Gastroesophageal sphincter (tissue), 4 donors: Measurements from ENCODE around the gene RPL10A. TPM values are rescaled to one million over a fixed set of nuclear protein-coding genes. Genes with fewer than 3 reads are reported as not detected.

Experiments
- ATAC-seq: fragments of 150-250 bp; one replicate; pipeline ENCODE4 v1.9.1; 2016; ENCODE audit warnings: mild to moderate bottlenecking, moderate library complexity
- H3K27ac ChIP-seq, 4 donors: fragments of 200-600 bp; sonication (generic) in 3 of 4; 1 replicate in 3 of 4; 2 replicates in 1 of 4; pipeline ENCODE4 v1.5.1; 2016 to 2019
- H3K27me3 ChIP-seq: fragments of 200-600 bp; sonication (generic); one replicate; pipeline ENCODE4 v1.5.1; 2019
- H3K36me3 ChIP-seq, 2 donors: fragments of 200-600 bp; sonication (generic); one replicate each; pipeline ENCODE4 v1.5.1; 2019; ENCODE audit warnings: control low read depth in 1 of 2
- H3K4me1 ChIP-seq, 3 donors: fragments of 200-600 bp; sonication (generic); 1 replicate in 2 of 3; 2 replicates in 1 of 3; pipeline ENCODE4 v1.5.1; 2016 to 2019; ENCODE audit warnings: control low read depth in 2 of 3
- H3K4me3 ChIP-seq, 2 donors: fragments of 200-600 bp; sonication (generic); one replicate each; pipeline ENCODE4 v1.5.1; 2019; ENCODE audit warnings: mild to moderate bottlenecking in 1 of 2, moderate library complexity in 1 of 2
- H3K9me3 ChIP-seq, 3 donors: fragments of 200-600 bp; sonication (generic); one replicate each; pipeline ENCODE4 v1.5.1; 2017 to 2019; ENCODE audit warnings: control low read depth in 2 of 3
- EP300 ChIP-seq: sonication (generic); formaldehyde crosslinking; IDR thresholded peaks from one replicate; pipeline ENCODE4 v1.6.1; 2017; ENCODE audit warnings: antibody characterized with exemption, mild to moderate bottlenecking
- POLR2A ChIP-seq, 2 donors: fragments of 450-650 bp; IDR thresholded peaks; one replicate each; pipeline ENCODE4 v1.6.1; 2017; ENCODE audit warnings: antibody characterized with exemption in 2 of 2, mild to moderate bottlenecking in 2 of 2, moderate library complexity in 1 of 2
- POLR2AphosphoS5 ChIP-seq: sonication (generic); formaldehyde crosslinking; IDR thresholded peaks from one replicate; pipeline ENCODE4 v1.6.1; 2017; ENCODE audit warnings: antibody characterized with exemption
- WGBS, 2 donors: methylation state at CpG; one replicate each; pipeline ENCODE4 v1.1.5; 2018; ENCODE audit warnings: low coverage in 1 of 2; 5-methylcytosine and 5-hydroxymethylcytosine counted together
- total RNA-seq, 4 donors: library from RNA; depleted of rRNA; stranded (reverse); fragments of >200 nt; gene quantifications; one replicate each; pipeline ENCODE4 v1.1.0, GENCODE V29; 2016
- TF ChIP-seq, protein P1 (sequence below), 4 experiments: fragments of 200-600 bp in 2 of 4; fragments of 450-650 bp in 2 of 4; sonication (generic) in 1 of 4; IDR thresholded peaks; one replicate each; pipeline ENCODE4 v1.5.1; 2017 to 2019; ENCODE audit warnings: antibody characterized with exemption in 4 of 4, mild to moderate bottlenecking in 2 of 4, moderate library complexity in 2 of 4

The RPL10A gene
- total RNA-seq, 4 donors from 2014 or later = 870 to 1,936 (median 1,411) TPM

DNA sequence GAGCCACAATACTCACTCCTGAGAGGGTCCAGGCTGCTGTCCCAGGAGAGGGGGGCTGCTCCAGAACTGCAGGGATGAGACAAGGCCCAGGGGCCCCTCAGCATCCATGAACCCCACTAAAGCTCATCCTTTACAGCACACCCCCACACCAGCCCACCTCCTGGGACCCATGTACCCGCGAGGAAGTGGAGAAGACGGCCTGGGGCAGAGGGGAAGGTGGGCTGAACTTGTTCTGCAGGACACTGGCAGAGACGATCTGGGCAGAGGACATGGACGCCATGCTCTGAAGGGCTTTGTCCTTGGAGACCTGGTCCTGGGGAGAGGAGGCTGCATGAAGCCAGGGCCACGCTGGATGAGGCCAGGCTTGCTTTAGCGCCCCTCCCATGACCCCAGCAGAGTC lies 10.1 kb downstream of the RPL10A start:
- H3K36me3 ChIP-seq = peaks cover 0 to 92% of the 10 kb centered on the region in 2 donors
- no peak for ATAC-seq
- WGBS, 2 donors = 84% methylated on average over 6 of the region's 7 CpGs; no CpG with 5 or more reads in 1 of the 2 donors
- no peak overlapping the region for H3K4me3 ChIP-seq
- peak overlapping the region in 1 of 4 donors; percentile 29 for H3K27ac ChIP-seq
- H3K4me1 ChIP-seq = peaks cover 0 to 43% (median 0%) of the 10 kb centered on the region in 3 donors
- H3K27me3 ChIP-seq = no peaks in the 10 kb centered on the region
- H3K9me3 ChIP-seq = no peaks in the 10 kb centered on the region
- TF ChIP-seq POLR2A (IDR thresholded peaks at IDR 0.05) = no peak
- TF ChIP-seq POLR2AphosphoS5 = peak; percentile 2

DNA sequence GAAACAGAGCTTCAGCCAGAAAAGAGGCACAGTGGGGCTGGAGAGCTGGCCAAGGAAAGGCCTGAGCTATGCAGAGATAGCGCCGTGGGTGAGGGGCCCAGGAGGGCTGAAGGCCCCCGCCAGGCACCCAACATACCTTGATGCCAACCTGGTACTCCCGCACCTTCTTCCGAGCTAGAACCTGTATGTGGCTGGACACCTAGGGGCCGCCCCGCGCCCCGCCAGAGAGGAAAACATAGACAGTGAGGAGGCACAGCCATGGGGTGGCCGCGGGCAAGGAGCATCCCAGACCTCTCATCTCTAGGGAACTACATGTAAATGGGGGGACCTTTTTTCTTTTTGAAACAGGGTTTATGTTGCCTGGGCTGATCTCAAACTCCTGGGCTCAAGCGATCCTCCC lies 12.0 kb downstream of the RPL10A start:
- no peak for ATAC-seq
- H3K36me3 ChIP-seq = peaks cover 0 to 90% of the 10 kb centered on the region in 2 donors

DNA sequence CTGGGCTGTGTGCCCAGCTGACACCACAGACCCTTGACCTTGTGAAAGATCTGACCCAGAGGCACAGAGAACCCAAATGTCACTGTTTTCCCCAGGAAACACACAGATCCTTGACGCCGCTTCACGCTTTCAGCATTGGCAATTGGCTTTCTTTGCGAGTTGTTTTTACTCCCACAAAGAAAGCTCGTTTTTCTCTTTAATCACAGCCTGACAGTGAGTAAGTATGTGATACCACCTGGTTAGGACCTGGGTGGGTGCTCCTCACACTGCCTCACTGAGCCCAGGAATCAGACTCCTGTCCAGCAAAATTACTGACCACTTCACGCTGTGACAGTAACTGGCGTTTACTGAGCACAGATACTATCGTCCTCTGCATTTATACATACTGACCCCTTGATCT lies 13.0 kb downstream of the RPL10A start:
- peak overlapping the region in 3 of 4 donors; percentile 64 to 100 (median 99) for H3K27ac ChIP-seq
- WGBS, 2 donors = 59 to 60% methylated on average over 5 to 8 of the region's 8 CpGs
- no peak for ATAC-seq
- peaks cover 0 to 80% of the 10 kb centered on the region in 2 donors for H3K36me3 ChIP-seq
- H3K4me1 ChIP-seq = peaks cover 3 to 55% (median 12%) of the 10 kb centered on the region in 3 donors
- H3K27me3 ChIP-seq = no peaks in the 10 kb centered on the region
- H3K9me3 ChIP-seq = no peaks in the 10 kb centered on the region
- no peak for TF ChIP-seq POLR2AphosphoS5
- no peak for TF ChIP-seq POLR2A (IDR thresholded peaks at IDR 0.05)
- TF ChIP-seq, protein P1, sequence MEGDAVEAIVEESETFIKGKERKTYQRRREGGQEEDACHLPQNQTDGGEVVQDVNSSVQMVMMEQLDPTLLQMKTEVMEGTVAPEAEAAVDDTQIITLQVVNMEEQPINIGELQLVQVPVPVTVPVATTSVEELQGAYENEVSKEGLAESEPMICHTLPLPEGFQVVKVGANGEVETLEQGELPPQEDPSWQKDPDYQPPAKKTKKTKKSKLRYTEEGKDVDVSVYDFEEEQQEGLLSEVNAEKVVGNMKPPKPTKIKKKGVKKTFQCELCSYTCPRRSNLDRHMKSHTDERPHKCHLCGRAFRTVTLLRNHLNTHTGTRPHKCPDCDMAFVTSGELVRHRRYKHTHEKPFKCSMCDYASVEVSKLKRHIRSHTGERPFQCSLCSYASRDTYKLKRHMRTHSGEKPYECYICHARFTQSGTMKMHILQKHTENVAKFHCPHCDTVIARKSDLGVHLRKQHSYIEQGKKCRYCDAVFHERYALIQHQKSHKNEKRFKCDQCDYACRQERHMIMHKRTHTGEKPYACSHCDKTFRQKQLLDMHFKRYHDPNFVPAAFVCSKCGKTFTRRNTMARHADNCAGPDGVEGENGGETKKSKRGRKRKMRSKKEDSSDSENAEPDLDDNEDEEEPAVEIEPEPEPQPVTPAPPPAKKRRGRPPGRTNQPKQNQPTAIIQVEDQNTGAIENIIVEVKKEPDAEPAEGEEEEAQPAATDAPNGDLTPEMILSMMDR (IDR thresholded peaks at IDR 0.05) = no peak
- no peak for TF ChIP-seq EP300
- H3K4me3 ChIP-seq = no peak overlapping the region

More for the DNA sequence above, 12.0 kb downstream of the RPL10A start:
- no peak overlapping the region for H3K4me3 ChIP-seq
- 89 to 93% methylated on average over 6 to 8 of the region's 12 CpGs for WGBS, 2 donors
- H3K9me3 ChIP-seq = no peaks in the 10 kb centered on the region
- no peaks in the 10 kb centered on the region for H3K27me3 ChIP-seq
- H3K4me1 ChIP-seq = peaks cover 0 to 45% (median 1%) of the 10 kb centered on the region in 3 donors
- TF ChIP-seq POLR2AphosphoS5 (no peak), POLR2A (IDR thresholded peaks at IDR 0.05) (no peak), EP300 (no peak)
- TF ChIP-seq, protein P1 (IDR thresholded peaks at IDR 0.05) = no peak
- H3K27ac ChIP-seq = peak overlapping the region in 3 of 4 donors; percentile 46 to 99 (median 64)

DNA sequence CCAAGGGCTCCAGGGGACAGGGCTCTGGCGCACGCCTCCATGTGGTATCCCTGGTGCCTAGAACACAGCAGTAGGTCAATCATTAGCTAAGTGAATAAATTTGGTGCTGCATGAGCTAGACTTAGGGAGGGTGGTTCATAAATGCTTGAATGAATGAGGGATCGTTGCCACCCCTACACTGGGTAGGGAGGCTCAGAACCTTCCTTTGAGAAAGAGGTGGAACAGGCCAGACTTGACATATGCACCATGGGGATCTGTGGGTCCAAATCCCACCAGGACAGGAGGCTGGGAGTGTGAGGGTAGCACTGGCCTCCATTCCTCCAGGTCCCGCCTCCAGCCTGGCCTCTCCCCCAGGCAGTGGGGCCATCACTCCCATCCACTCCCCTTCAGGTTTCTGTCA lies 14.9 kb downstream of the RPL10A start:
- TF ChIP-seq EP300 (no peak), POLR2AphosphoS5 (no peak), POLR2A (IDR thresholded peaks at IDR 0.05) (no peak)
- TF ChIP-seq, protein P1 (IDR thresholded peaks at IDR 0.05) = no peak
- peak overlapping the region in 3 of 4 donors; percentile 98 to 100 (median 99) for H3K27ac ChIP-seq
- H3K27me3 ChIP-seq = no peaks in the 10 kb centered on the region
- H3K4me3 ChIP-seq = no peak overlapping the region
- H3K4me1 ChIP-seq = peaks cover 3 to 73% (median 26%) of the 10 kb centered on the region in 3 donors
- no peak for ATAC-seq
- WGBS, 2 donors = 100% methylated on average over 2 of the region's 4 CpGs; no CpG with 5 or more reads in 1 of the 2 donors
- H3K9me3 ChIP-seq = no peaks in the 10 kb centered on the region
- H3K36me3 ChIP-seq = peaks cover 0 to 61% of the 10 kb centered on the region in 2 donors

DNA sequence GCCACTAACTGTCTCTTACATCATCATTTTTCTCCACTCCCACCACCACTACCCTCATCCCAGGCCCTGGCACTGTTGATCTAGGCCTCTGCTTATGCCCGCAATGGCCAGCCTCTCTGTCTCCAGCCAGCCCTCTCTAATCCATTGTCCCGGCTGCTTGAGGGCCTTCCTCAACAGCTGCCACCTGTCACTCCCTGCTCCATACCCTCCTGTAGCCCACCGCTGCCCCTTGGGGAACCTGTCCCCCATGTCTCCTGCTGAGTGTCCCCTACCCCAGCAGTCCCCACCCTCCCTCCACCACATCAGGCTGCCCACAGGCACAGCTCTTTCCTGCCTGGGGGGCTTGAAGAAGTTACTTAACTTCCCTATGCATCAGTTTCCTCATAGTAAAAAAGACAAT lies 15.3 kb downstream of the RPL10A start:
- H3K36me3 ChIP-seq = peaks cover 0 to 57% of the 10 kb centered on the region in 2 donors
- ATAC-seq = no peak
- no peaks in the 10 kb centered on the region for H3K9me3 ChIP-seq
- H3K27ac ChIP-seq = peak overlapping the region in 3 of 4 donors; percentile 98 to 100 (median 99)
- peaks cover 3 to 78% (median 30%) of the 10 kb centered on the region in 3 donors for H3K4me1 ChIP-seq
- WGBS, 2 donors = 63 to 84% methylated on average over 2 to 3 of the region's 3 CpGs
- no peak overlapping the region for H3K4me3 ChIP-seq
- H3K27me3 ChIP-seq = no peaks in the 10 kb centered on the region
- TF ChIP-seq EP300 (no peak), POLR2A (IDR thresholded peaks at IDR 0.05) (no peak), POLR2AphosphoS5 (no peak)
- TF ChIP-seq, protein P1 (IDR thresholded peaks at IDR 0.05) = no peak
